Osteoblast (primary cell): ENCODE measurements around the gene EFHB. TPM values are rescaled to one million over a fixed set of nuclear protein-coding genes. Genes with fewer than 3 reads are reported as not detected.
A peak's percentile ranks its signal among the peaks of the same experiment; 100 is the strongest.

Source experiments
- DNase-seq: peaks from one replicate; pipeline ENCODE4 v3.0.0; 2011; ENCODE audit warnings: low spot score, mixed read lengths; ENCODE audit not compliant: insufficient read length; ENCODE audit errors: missing footprints
- H2AFZ ChIP-seq: 2 replicates; pipeline ENCODE4 v1.6.0; 2011; ENCODE audit warnings: mild to moderate bottlenecking, low read length
- H3K27ac ChIP-seq: 2 replicates; pipeline ENCODE4 v1.5.1; 2011; ENCODE audit warnings: mild to moderate bottlenecking, low read depth, low read length, moderate library complexity
- H3K27me3 ChIP-seq: 2 replicates; pipeline ENCODE4 v1.6.0; 2012; ENCODE audit warnings: mild to moderate bottlenecking, control low read depth, inconsistent platforms, low read length, moderate library complexity; ENCODE audit not compliant: insufficient read depth
- H3K36me3 ChIP-seq: 2 replicates; pipeline ENCODE4 v1.5.1; 2011; ENCODE audit warnings: mild to moderate bottlenecking, low read length, control low read depth, moderate library complexity; ENCODE audit not compliant: insufficient read depth
- H3K4me1 ChIP-seq: 2 replicates; pipeline ENCODE4 v1.5.1; 2011; ENCODE audit warnings: mild to moderate bottlenecking, low read length, control low read depth, moderate library complexity; ENCODE audit not compliant: insufficient read depth
- H3K4me2 ChIP-seq: 2 replicates; pipeline ENCODE4 v1.6.0; 2011; ENCODE audit warnings: mild to moderate bottlenecking, low read length; ENCODE audit not compliant: insufficient read depth
- H3K4me3 ChIP-seq: fragments of 200-600 bp; sonication (generic); 3 replicates; pipeline ENCODE4 v1.5.1; 2012; ENCODE audit warnings: mild to moderate bottlenecking, low read length, inconsistent platforms; ENCODE audit not compliant: insufficient read depth
- H3K79me2 ChIP-seq: 2 replicates; pipeline ENCODE4 v1.6.0; 2012; ENCODE audit warnings: mild to moderate bottlenecking, low read length, control low read depth, inconsistent platforms; ENCODE audit not compliant: insufficient read depth
- H3K9me3 ChIP-seq: 2 replicates; pipeline ENCODE4 v1.5.1; 2011; ENCODE audit warnings: low read depth, low read length, control low read depth
- H4K20me1 ChIP-seq: 2 replicates; pipeline ENCODE4 v1.6.0; 2012; ENCODE audit warnings: mild to moderate bottlenecking, low read length, control low read depth; ENCODE audit not compliant: insufficient read depth
- total RNA-seq: library from RNA; depleted of rRNA; stranded (reverse); fragments of >200 nt; gene quantifications from 2 replicates; pipeline ENCODE4 v1.2.3, GENCODE V29; 2012
- TF ChIP-seq, protein P1 (sequence below): IDR thresholded peaks from 2 replicates; pipeline ENCODE4 v1.5.1; 2011; ENCODE audit warnings: mild to moderate bottlenecking, low read depth, low read length, moderate library complexity; ENCODE audit errors: extremely low read depth

Gene EFHB, protein sequence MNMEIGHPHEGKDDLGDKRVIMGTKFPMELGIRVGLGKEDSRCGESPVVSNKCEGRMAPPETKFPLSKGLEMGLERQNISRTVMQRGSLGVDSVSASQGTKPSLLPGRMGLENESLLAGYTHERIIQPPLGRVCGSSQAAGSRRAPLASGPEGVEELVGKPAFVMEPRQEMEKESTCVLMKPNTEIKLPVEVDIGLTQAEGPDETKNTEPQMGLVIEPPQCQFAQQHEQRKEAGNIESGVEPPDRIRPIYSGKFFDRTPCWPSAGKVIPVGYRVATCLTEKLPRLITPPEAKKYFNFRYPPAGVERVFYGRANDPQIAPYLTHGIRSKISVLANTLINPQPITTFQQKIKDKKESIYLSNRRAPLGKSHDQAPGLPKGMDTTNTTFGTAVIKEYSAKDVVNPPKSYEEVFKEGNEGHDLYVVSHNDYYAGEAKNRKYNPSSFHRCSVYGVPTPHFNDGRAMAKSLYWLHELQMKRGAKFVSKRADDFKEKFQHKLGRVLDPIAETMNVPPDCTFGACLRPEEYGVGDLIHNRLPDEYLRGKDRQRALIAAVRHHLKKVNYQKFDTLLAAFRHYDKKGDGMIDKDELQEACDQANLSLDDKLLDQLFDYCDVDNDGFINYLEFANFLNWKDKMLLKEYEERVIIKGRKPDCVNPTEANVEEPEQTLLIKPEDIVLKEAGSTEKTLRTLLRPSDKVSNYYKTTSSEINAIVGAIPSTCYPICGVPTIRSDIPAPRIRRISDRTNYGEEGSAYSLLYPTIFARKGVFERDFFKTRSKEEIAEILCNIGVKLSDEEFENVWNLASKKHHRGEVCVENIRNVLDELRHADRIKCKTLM
- 0.29 and 1.8 TPM in 2 replicates for total RNA-seq

DNA sequence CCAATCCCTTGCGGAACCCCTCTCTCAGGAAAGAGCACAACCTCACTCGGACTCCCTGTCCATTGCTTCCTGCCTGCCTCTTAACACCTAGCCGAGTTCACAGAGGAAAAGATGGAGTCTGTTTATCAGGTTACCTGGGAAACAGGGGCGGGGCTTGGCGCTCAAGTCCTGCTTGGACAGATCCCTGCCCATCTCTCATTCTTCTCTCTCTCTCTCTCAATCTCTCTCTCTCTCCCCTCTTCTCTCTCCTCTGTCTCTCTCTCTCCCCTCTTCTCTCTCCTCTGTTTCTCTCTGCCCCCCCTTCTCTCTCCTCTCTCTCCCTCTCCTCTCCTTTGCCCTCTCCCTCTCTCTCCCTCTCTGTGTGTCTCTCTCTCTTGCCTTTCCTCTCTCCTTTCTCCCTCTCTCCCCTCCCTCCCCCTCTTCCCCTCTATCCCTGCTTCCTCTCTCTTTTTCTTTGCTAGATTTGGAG, at the start of gene EFHB:
Gene EFHB, minus strand, starts transcription at position 120 of the 469 bp plus-strand sequence. CDS start 199 bp downstream, outside the sequence.
- H3K79me2 ChIP-seq, result no peaks in the 10 kb centered on the region
- no peaks in the 10 kb centered on the region for H3K9me3 ChIP-seq
- no peak for DNase-seq
- H3K27me3 ChIP-seq, result no peaks in the 10 kb centered on the region
- no peaks in the 10 kb centered on the region for H4K20me1 ChIP-seq
- TF ChIP-seq, protein P1, sequence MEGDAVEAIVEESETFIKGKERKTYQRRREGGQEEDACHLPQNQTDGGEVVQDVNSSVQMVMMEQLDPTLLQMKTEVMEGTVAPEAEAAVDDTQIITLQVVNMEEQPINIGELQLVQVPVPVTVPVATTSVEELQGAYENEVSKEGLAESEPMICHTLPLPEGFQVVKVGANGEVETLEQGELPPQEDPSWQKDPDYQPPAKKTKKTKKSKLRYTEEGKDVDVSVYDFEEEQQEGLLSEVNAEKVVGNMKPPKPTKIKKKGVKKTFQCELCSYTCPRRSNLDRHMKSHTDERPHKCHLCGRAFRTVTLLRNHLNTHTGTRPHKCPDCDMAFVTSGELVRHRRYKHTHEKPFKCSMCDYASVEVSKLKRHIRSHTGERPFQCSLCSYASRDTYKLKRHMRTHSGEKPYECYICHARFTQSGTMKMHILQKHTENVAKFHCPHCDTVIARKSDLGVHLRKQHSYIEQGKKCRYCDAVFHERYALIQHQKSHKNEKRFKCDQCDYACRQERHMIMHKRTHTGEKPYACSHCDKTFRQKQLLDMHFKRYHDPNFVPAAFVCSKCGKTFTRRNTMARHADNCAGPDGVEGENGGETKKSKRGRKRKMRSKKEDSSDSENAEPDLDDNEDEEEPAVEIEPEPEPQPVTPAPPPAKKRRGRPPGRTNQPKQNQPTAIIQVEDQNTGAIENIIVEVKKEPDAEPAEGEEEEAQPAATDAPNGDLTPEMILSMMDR, result no peak
- no peak within 1 kb of the TSS for H2AFZ ChIP-seq
- no peak within 1 kb of the TSS for H3K4me2 ChIP-seq
- H3K4me1 ChIP-seq, result no peaks in the 10 kb centered on the region
- no peak within 1 kb of the TSS for H3K4me3 ChIP-seq
- no peaks in the 10 kb centered on the region for H3K36me3 ChIP-seq
- H3K27ac ChIP-seq, result no peak within 1 kb of the TSS

DNA sequence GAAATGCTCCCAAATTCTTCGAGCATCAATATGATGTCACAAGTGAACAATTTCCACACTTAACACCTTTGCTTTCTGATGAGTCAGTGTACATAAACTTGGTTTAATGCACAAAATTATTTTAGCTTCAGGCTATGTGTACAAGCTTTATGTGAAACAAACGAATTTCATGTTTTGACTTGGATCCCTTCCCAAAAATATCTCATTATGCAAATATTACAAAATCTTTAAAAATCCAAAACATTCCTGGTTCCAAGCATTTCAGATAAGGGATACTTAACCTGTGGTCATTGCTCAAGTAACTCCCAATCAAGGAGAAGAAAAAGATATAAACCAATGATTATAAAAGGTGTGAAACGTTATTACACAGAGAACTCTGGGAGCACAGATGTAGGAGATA, 38.0 kb upstream of the EFHB start:
- Histone ChIP-seq H3K4me2 (no peak overlapping the region), H2AFZ (no peak overlapping the region), H3K4me1 (peaks cover 6% of the 10 kb centered on the region), H3K27me3 (no peaks in the 10 kb centered on the region), H3K9me3 (no peaks in the 10 kb centered on the region), H3K27ac (peak overlapping the region; percentile 38), H3K4me3 (no peak overlapping the region), H3K79me2 (peaks cover 72% of the 10 kb centered on the region), H4K20me1 (peaks cover 38% of the 10 kb centered on the region), H3K36me3 (peaks cover 20% of the 10 kb centered on the region)
- no peak for DNase-seq
- TF ChIP-seq, protein P1, result no peak

DNA sequence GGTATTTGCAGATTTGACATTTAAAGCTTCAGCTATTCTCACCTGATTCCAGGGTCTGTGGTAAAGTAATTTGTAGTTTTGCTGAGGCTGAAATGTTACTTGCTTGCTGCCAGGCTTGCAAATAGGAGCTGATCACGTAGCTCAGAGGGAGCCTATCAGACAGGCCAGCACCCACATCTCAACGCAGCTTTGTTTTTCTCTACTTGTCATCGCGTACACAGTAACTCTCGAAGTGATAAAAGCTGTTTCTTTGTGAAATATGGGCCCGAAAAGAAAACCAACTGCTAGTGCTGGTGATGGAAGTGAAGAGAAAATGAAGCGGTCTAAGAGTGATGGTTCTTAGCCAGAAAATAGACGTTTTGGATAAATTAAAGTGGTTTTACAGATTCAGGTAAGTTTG, 36.3 kb upstream of the EFHB start:
- Histone ChIP-seq H3K9me3 (no peaks in the 10 kb centered on the region), H2AFZ (no peak overlapping the region), H3K36me3 (peaks cover 8% of the 10 kb centered on the region), H4K20me1 (peaks cover 51% of the 10 kb centered on the region), H3K4me1 (peaks cover 6% of the 10 kb centered on the region), H3K4me2 (no peak overlapping the region), H3K27me3 (no peaks in the 10 kb centered on the region), H3K4me3 (no peak overlapping the region), H3K79me2 (peaks cover 87% of the 10 kb centered on the region), H3K27ac (no peak overlapping the region)
- TF ChIP-seq, protein P1, result no peak
- no peak for DNase-seq

DNA sequence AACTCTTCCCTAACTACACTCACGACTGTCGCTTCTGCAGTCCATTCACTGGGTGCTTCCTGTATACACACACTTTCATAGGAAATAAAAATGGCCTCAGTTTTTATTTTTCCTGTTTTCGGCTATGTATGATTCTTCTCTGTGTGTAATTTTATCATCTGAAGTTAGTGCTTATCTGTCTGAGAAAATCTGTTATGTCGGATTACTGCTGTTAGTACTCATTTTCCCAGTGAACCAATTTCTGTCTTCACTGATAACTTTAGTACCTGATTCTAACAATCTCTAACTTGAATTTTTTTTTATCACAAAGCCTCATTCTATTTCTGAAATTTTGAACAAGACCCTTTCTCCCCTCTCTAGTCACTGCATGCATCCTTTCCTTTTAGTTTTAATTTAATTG, 33.8 kb upstream of the EFHB start:
- no peak overlapping the region for H2AFZ ChIP-seq
- peaks cover 45% of the 10 kb centered on the region for H4K20me1 ChIP-seq
- TF ChIP-seq, protein P1, result no peak
- H3K79me2 ChIP-seq, result peaks cover 96% of the 10 kb centered on the region
- peaks cover 6% of the 10 kb centered on the region for H3K4me1 ChIP-seq
- no peak overlapping the region for H3K27ac ChIP-seq
- H3K4me3 ChIP-seq, result no peak overlapping the region
- peak; percentile 6 for DNase-seq
- no peaks in the 10 kb centered on the region for H3K9me3 ChIP-seq
- no peak overlapping the region for H3K4me2 ChIP-seq
- H3K36me3 ChIP-seq, result no peaks in the 10 kb centered on the region
- H3K27me3 ChIP-seq, result no peaks in the 10 kb centered on the region
